ENCODE results near the gene ACOXL. TPM values are rescaled to one million over a fixed set of nuclear protein-coding genes. Genes with fewer than 3 reads are reported as not detected.
A peak's percentile ranks its signal among the peaks of the same experiment; 100 is the strongest.

ACOXL gene
- polyA plus RNA-seq, 1 donor from 2014 or later, result not detected

GRCh38 chr2:110978756-110979470 is 246.5 kb downstream of the ACOXL start:
- Mint-ChIP-seq H3K4me3 (no peak overlapping the region), H3K9me3 (no peaks in the 10 kb centered on the region), H3K27ac (no peak overlapping the region), H3K36me3 (peaks cover 3% of the 10 kb centered on the region), H3K4me1 (peaks cover 0 to 1% (median 0%) of the 10 kb centered on the region in 3 donors), H3K27me3 (no peaks in the 10 kb centered on the region)

GRCh38 chr2:110979471-110980338 is 247.3 kb downstream of the ACOXL start:
- Mint-ChIP-seq H3K4me3 (no peak overlapping the region), H3K27ac (no peak overlapping the region), H3K9me3 (no peaks in the 10 kb centered on the region), H3K36me3 (peaks cover 3% of the 10 kb centered on the region), H3K27me3 (peaks cover 1% of the 10 kb centered on the region), H3K4me1 (peaks cover 0 to 1% (median 0%) of the 10 kb centered on the region in 3 donors)

GRCh38 chr2:110980339-110981062 is 248.1 kb downstream of the ACOXL start:
- Mint-ChIP-seq H3K4me1 (peaks cover 0 to 1% (median 0%) of the 10 kb centered on the region in 3 donors), H3K4me3 (no peak overlapping the region), H3K36me3 (peaks cover 3% of the 10 kb centered on the region), H3K27ac (no peak overlapping the region), H3K9me3 (no peaks in the 10 kb centered on the region), H3K27me3 (peaks cover 1% of the 10 kb centered on the region)

- Mint-ChIP-seq H3K36me3 (peaks cover 1% of the 10 kb centered on the region), H3K4me1 (no peaks in the 10 kb centered on the region), H3K27ac (no peak overlapping the region), H3K4me3 (no peak overlapping the region), H3K27me3 (peaks cover 3% of the 10 kb centered on the region), H3K9me3 (no peaks in the 10 kb centered on the region)
Observed at GRCh38 chr2:110983133-110983532, 250.8 kb downstream of the ACOXL start.

GRCh38 chr2:110984694-110985490 is 252.5 kb downstream of the ACOXL start:
- Mint-ChIP-seq H3K27me3 (peaks cover 3% of the 10 kb centered on the region), H3K9me3 (peaks cover 0 to 4% (median 3%) of the 10 kb centered on the region in 3 donors), H3K4me1 (no peaks in the 10 kb centered on the region), H3K36me3 (no peaks in the 10 kb centered on the region), H3K4me3 (no peak overlapping the region), H3K27ac (peak overlapping the region in 1 of 3 donors; percentile 20)

GRCh38 chr2:110990440-110990839 is 258.1 kb downstream of the ACOXL start:
- H3K36me3 Mint-ChIP-seq, result peaks cover 2% of the 10 kb centered on the region
- H3K4me3 Mint-ChIP-seq, result no peak overlapping the region
- peaks cover 0 to 16% (median 5%) of the 10 kb centered on the region in 3 donors for H3K4me1 Mint-ChIP-seq
- peaks cover 4 to 8% (median 8%) of the 10 kb centered on the region in 3 donors for H3K9me3 Mint-ChIP-seq
- no peak overlapping the region for H3K27ac Mint-ChIP-seq
- H3K27me3 Mint-ChIP-seq, result peaks cover 17% of the 10 kb centered on the region

GRCh38 chr2:110991911-110992310 is 259.5 kb downstream of the ACOXL start:
- Mint-ChIP-seq H3K27me3 (peaks cover 18% of the 10 kb centered on the region), H3K36me3 (peaks cover 2% of the 10 kb centered on the region), H3K4me1 (peaks cover 0 to 16% (median 5%) of the 10 kb centered on the region in 3 donors), H3K4me3 (no peak overlapping the region), H3K27ac (peak overlapping the region in 1 of 3 donors; percentile 36), H3K9me3 (peaks cover 8% of the 10 kb centered on the region in 3 donors)

- peaks cover 2% of the 10 kb centered on the region for H3K36me3 Mint-ChIP-seq
- H3K4me1 Mint-ChIP-seq, result peaks cover 0 to 16% (median 5%) of the 10 kb centered on the region in 3 donors
- H3K27me3 Mint-ChIP-seq, result peaks cover 18% of the 10 kb centered on the region
- peaks cover 8% of the 10 kb centered on the region in 3 donors for H3K9me3 Mint-ChIP-seq
- H3K27ac Mint-ChIP-seq, result no peak overlapping the region
- H3K4me3 Mint-ChIP-seq, result no peak overlapping the region
Observed at GRCh38 chr2:110992886-110993285, 260.5 kb downstream of the ACOXL start.

- peaks cover 8% of the 10 kb centered on the region in 3 donors for H3K9me3 Mint-ChIP-seq
- peak overlapping the region in 2 of 4 donors; percentile 18 to 67 for H3K4me3 Mint-ChIP-seq
- peaks cover 18% of the 10 kb centered on the region for H3K27me3 Mint-ChIP-seq
- no peak overlapping the region for H3K27ac Mint-ChIP-seq
- H3K4me1 Mint-ChIP-seq, result peaks cover 0 to 16% (median 5%) of the 10 kb centered on the region in 3 donors
- peaks cover 2% of the 10 kb centered on the region for H3K36me3 Mint-ChIP-seq
Observed at GRCh38 chr2:110993557-110994231, 261.3 kb downstream of the ACOXL start.

- Mint-ChIP-seq H3K4me1 (peaks cover 0 to 16% (median 5%) of the 10 kb centered on the region in 3 donors), H3K4me3 (peak overlapping the region in 2 of 4 donors; percentile 18 to 67), H3K36me3 (peaks cover 2% of the 10 kb centered on the region), H3K27ac (peak overlapping the region in 1 of 3 donors; percentile 23), H3K9me3 (peaks cover 6 to 8% (median 7%) of the 10 kb centered on the region in 3 donors), H3K27me3 (peaks cover 18% of the 10 kb centered on the region)
Observed at GRCh38 chr2:110994250-110994961, 262.0 kb downstream of the ACOXL start.

- peaks cover 18% of the 10 kb centered on the region for H3K27me3 Mint-ChIP-seq
- H3K36me3 Mint-ChIP-seq, result peaks cover 2% of the 10 kb centered on the region
- no peak overlapping the region for H3K27ac Mint-ChIP-seq
- H3K4me1 Mint-ChIP-seq, result peaks cover 0 to 16% (median 5%) of the 10 kb centered on the region in 3 donors
- H3K4me3 Mint-ChIP-seq, result no peak overlapping the region
- peaks cover 4 to 10% (median 5%) of the 10 kb centered on the region in 3 donors for H3K9me3 Mint-ChIP-seq
Observed at GRCh38 chr2:110995911-110996310, 263.5 kb downstream of the ACOXL start.

GRCh38 chr2:110997331-110998045 is 265.1 kb downstream of the ACOXL start:
- Mint-ChIP-seq H3K4me3 (no peak overlapping the region), H3K36me3 (no peaks in the 10 kb centered on the region), H3K27ac (no peak overlapping the region), H3K4me1 (peaks cover 0 to 16% (median 5%) of the 10 kb centered on the region in 3 donors), H3K27me3 (peaks cover 14% of the 10 kb centered on the region), H3K9me3 (peaks cover 0 to 6% (median 0%) of the 10 kb centered on the region in 3 donors)
